GM19240 (cell line): Measurements from ENCODE around the gene ZNF839.
"Not testable (repeated sequence)": the region's sequence is repeated elsewhere in the genome, so short reads cannot be mapped to it uniquely, and the experiment has no call there.

ENCODE experiments used
- DNase-seq: peaks from one replicate; pipeline ENCODE4 v3.0.0; 2011; ENCODE audit warnings: low spot score; ENCODE audit not compliant: insufficient read length

The ZNF839 gene

GRCh38 chr14:102314242-102315011 is 5.1 kb upstream of the ZNF839 start:
- peak; percentile 67 for DNase-seq

DNA sequence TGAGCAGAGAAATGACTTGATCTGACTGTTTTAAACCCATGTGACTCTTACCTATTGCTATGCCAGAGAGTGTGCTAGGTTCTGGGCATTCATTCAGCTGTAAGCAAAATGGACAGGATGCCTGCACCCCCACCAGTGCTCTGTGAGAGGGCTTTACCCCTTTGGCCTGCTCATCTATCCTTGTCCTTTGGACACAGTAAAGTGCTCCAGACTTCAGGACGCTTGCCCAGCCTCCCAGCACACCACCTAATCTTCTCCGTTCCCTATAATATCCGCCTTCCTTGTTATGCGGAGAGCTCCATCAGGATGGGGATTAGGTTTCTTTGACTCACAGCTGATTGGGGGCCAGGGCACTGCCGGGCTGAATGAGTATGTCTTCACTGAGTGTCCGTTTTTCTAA is 4.4 kb upstream of the ZNF839 start:
- no peak for DNase-seq

- DNase-seq = no peak
Measured at GRCh38 chr14:102316338-102316742, 3.2 kb upstream of the ZNF839 start.

GRCh38 chr14:102316743-102317563 is 2.6 kb upstream of the ZNF839 start:
- peak; percentile 81 for DNase-seq

GRCh38 chr14:102317564-102318248 is 1.8 kb upstream of the ZNF839 start:
- DNase-seq = no peak

DNA sequence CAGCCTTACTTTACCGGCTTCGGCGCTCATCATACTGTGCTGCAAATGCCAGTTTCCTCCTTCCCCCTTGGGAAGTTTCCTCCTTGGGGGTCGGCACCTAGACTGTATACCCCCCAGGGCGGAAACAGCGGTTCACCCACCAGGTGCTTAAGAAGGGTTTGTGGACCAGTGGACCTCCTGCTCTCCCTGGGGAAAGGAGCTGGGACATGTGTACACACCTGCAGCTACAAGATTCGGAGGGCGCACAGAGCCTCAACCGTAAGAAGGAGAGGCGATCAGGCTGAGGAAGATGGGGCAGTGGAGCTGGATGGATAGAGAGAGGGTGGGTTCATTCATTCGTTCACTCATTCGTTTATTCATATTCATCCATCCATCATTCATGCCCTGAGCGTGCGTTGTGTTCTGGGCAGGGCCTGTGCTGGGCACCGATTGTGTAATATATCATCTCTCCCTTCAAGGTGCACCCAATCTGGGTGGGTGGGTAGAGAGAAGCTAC is 717 bp upstream of the ZNF839 start:
- DNase-seq = no peak

GRCh38 chr14:102320033-102320660 is 601 bp downstream of the ZNF839 start:
- DNase-seq = no peak

GRCh38 chr14:102320671-102321455 is 1.3 kb downstream of the ZNF839 start:
- no peak for DNase-seq

DNA sequence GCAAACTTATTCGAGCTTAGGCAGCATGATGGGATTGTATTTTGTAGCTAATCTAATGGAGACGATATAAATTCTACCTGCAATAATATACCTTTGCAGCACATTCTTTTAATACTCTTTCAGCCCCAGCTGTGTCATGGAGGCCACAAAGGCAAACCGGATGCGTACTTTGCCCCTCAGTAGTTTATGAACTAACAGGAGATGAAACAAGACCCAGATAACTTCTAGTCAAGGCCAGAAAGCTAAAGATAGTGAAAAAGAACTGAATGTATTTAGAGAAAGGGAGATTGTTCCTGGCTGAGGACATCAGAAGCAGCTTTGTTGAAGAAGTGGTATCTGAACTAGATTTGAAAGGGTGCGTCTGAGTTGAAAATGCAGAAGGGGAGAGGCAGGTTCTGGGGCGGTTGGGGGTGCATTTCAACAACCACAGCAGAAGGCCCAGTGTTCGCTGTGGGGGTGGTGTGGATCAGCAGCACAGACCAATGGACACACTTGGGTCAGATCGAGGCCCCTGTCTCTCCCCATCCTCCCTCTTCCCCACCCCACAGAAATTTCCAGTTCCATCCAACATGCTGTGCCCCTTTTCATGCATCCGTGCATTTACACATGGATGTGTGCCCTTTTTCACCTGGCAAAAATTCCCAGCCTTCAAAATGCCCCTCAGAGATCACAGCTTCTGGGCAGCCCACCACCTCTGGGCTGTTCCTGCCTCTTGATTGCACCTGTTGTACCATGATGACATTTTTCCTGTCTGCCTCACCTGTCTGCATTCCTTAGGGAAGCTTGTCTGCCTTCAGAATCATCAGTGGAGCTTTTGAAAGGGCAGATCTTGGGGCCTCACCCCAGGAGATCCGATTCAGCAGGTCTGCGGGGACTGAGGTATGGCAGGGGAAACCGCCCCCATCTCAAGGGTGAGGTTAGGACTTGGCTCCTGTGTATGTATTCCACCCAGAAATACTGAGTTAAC is 2.2 kb downstream of the ZNF839 start:
- DNase-seq = no peak

GRCh38 chr14:102323102-102323501 is 3.6 kb downstream of the ZNF839 start:
- no peak for DNase-seq

DNA sequence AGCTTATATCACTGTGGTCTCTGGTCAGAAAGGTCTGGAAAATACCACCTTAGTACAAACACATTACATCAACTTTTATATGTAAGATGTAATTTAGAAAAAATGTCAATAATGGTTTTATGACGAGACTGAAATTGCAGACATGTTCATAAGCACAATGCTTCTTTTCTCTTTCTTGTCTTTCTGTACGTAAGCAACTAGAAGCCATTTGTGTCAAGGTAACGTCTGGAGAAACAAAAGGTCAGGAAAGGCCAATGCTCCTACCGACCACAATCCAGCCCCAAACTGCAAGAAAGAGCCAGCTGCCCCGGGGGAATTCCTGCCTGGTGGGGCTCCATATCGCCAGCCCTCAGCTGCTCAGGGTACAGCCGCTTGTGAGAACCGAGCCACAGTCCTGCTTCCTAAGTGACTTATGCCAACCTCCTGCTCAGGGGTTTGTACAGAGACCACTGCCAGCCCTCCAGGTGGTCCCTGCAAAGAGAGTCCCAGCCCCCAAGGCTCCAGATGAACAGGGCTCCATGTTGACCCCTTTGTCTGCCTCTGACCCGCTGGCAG is 6.3 kb downstream of the ZNF839 start:
- DNase-seq = no peak

DNA sequence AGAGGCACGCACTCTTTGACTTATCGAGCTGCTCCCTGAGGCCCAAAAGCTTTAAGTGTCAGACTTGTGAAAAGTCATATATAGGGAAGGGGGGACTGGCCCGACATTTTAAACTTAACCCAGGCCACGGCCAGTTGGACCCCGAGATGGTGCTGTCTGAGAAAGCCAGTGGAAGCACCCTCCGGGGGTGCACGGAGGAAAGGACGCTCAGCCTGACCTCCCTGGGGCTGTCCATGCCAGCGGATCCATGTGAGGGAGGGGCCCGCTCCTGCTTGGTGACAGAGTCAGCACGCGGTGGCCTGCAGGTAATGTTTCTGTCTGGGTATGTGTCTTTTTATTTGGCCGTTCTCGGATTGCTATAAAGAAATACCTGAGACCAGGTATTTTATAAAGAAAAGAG is 7.0 kb downstream of the ZNF839 start:
- no peak for DNase-seq

- not testable (repeated sequence) for DNase-seq
Measured at GRCh38 chr14:102329381-102329780, 9.8 kb downstream of the ZNF839 start.

- DNase-seq = no peak
Measured at GRCh38 chr14:102330806-102331205, 11.3 kb downstream of the ZNF839 start.

DNA sequence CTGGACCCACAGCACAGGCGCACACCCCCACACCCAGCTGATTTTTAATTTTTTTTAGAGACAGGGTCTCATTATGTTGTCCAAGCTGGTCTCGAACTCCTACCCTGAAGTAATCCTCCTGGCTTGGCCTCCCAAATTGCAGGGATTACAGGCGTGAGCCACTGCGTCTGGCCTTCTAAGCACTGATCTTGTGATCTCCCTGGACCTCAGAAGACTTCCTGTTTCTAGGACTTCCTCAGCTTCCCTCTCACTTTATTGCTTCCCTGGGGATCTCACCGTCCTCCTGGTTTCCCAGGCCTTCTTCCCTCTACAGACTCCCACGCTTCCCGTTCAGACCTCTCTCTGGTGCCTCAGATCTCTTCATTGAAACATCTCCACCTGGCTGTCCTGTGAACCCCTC is 13.8 kb downstream of the ZNF839 start:
- no peak for DNase-seq

DNA sequence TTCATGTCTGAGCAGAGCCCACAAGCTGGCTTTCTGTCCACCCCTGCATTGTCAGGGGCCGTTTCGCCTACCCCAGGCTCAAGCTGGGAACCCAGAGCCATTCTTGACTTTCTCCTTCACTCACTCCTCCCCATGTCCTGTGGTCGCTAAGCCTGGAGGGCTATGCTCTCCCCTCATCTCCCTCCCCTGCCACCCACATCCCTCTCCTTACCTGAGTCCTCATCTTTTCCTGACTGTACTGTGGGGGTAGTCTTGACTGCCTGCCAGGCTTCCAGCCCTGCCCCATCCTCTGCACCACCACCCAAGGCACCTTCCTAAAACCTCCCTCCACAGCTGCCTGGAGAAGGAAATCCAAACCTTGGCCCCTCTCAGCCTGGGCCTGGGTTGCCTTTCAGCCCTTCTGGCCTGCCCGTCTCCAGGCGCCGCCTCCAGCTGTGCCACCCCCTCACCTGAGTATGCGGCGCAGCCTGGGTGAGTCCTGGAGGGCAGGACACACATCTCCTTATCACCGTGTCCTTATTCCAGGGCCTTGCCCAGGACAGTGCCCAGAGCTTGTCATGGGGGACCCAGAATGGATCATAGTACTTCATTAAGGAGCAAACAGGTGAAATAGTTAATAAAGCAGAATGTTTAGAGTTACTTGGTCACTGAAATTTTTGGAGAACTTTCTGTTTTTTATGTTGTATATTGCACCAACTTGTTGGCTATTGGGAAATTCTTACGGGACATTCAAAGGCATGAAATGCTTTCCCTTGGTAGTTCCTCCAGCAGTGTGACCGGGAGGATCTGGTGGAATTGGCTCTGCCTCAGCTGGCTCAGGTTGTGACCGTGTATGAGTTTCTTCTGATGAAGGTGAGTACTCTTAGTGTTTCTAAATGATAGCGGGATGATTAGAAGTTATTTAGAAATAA is 14.5 kb downstream of the ZNF839 start:
- DNase-seq = no peak

- DNase-seq = no peak
Measured at GRCh38 chr14:102335163-102335562, 15.6 kb downstream of the ZNF839 start.

DNA sequence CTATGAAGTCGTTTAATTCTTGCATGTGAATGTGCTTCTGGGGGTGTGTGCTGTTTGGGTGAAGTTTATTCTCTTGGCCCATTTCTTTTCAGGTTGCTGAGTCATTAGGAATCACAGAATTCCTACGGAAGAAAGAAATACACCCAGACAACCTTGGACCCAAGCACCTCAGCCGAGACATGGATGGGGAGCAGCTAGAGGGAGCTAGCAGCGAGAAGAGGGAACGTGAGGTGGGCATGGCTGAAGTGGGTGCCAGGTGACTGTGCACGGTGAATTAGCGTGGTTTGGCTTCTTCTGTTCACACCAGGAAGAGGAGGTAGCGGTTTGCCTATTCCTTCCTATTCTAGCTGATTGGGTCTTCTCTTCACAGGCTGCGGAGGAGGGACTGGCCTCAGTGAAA is 19.2 kb downstream of the ZNF839 start:
- DNase-seq = no peak
